HFFc6 (cell line): ENCODE measurements around the gene MAP2K5. TPM values are rescaled to one million over a fixed set of nuclear protein-coding genes. Genes with fewer than 3 reads are reported as not detected.

Experiments used
- DNase-seq: peaks from one replicate; pipeline ENCODE4 v3.0.0-alpha.2; 2018
- H3K27ac Mint-ChIP-seq: 2 replicates; pipeline ENCODE4 v1.8.0; 2020; ENCODE audit warnings: mild to moderate bottlenecking, mixed read lengths
- H3K27me3 Mint-ChIP-seq: 2 replicates; pipeline ENCODE4 v1.8.0; 2021; ENCODE audit warnings: mild to moderate bottlenecking, moderate library complexity, mixed read lengths; ENCODE audit not compliant: insufficient read depth
- H3K36me3 Mint-ChIP-seq: 2 replicates; pipeline ENCODE4 v1.8.0; 2021; ENCODE audit warnings: low read depth, mixed read lengths
- H3K4me1 Mint-ChIP-seq: 2 replicates; pipeline ENCODE4 v1.8.0; 2020; ENCODE audit warnings: low read depth, mixed read lengths
- H3K4me3 Mint-ChIP-seq: 2 replicates; pipeline ENCODE4 v1.8.0; 2020; ENCODE audit warnings: mild to moderate bottlenecking, moderate library complexity, mixed read lengths
- H3K9me3 Mint-ChIP-seq: 2 replicates; pipeline ENCODE4 v1.8.0; 2020; ENCODE audit warnings: mild to moderate bottlenecking, mixed read lengths
- total RNA-seq, 6 experiments: library from RNA; stranded (reverse); fragmentation: NEBNext Ultra II Directional; extraction: Animal tissue kit (Norgen Biotek cat#: 25700); gene quantifications; 2 replicates in 1 of 6; 3 replicates in 5 of 6; pipeline ENCODE4 v1.2.3, GENCODE V29; 2021
- TF ChIP-seq, protein P1 (sequence below): fragments of 200-600 bp; sonication (generic); IDR thresholded peaks from 2 replicates; pipeline ENCODE4 v1.5.0; 2021; ENCODE audit warnings: antibody characterized with exemption, mild to moderate bottlenecking

Gene MAP2K5
- total RNA-seq, 6 experiments from 2014 or later: 10.2 to 14.3 (median 13.3) TPM

DNA sequence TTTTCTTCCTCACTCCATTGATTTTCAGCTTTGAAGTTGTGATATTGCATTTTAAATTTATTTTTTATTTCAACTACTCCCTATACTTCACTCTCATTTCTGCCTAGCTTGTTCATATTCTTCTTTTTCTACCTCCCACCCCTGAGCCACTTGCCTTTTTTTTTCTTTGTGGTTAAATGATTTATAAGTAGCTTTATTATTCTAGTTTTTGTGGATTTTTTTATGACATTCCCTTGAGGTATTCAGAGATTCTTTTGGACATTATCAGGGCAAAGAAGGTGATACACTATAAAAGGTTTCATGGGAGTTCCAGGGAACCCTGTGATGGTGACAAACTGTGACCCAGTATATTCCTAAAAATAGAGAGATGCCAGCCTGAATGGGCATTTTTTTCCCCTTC lies 18.3 kb upstream of the MAP2K5 start:
- H3K9me3 Mint-ChIP-seq: no peaks in the 10 kb centered on the region
- peak overlapping the region; percentile 5; the same call in 1 of the 2 replicates for H3K27ac Mint-ChIP-seq
- TF ChIP-seq, protein P1, sequence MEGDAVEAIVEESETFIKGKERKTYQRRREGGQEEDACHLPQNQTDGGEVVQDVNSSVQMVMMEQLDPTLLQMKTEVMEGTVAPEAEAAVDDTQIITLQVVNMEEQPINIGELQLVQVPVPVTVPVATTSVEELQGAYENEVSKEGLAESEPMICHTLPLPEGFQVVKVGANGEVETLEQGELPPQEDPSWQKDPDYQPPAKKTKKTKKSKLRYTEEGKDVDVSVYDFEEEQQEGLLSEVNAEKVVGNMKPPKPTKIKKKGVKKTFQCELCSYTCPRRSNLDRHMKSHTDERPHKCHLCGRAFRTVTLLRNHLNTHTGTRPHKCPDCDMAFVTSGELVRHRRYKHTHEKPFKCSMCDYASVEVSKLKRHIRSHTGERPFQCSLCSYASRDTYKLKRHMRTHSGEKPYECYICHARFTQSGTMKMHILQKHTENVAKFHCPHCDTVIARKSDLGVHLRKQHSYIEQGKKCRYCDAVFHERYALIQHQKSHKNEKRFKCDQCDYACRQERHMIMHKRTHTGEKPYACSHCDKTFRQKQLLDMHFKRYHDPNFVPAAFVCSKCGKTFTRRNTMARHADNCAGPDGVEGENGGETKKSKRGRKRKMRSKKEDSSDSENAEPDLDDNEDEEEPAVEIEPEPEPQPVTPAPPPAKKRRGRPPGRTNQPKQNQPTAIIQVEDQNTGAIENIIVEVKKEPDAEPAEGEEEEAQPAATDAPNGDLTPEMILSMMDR: no peak
- H3K4me1 Mint-ChIP-seq: peaks cover 43% of the 10 kb centered on the region
- H3K4me3 Mint-ChIP-seq: peak overlapping the region; percentile 47
- H3K36me3 Mint-ChIP-seq: peaks cover 26% of the 10 kb centered on the region
- H3K27me3 Mint-ChIP-seq: no peaks in the 10 kb centered on the region
- DNase-seq: no peak

DNA sequence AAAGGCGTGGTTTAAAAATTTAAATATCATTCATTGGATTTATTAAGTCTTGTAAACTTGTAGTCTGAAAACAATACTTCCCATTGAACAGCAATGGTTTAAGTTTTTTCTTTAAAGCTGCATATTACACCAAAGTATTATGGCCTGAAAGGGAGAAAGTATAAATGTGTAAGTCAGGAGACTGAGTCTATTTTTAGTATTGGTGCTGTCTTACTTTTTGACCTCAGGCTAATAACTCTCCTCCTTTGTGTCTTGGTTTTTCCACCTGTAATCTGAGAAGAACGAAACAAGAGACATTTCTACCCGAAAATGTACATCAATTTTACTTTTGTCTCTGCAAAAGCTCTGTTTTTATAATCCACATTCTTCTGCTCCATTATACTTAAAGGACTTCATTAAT lies 14.0 kb upstream of the MAP2K5 start:
- no peaks in the 10 kb centered on the region for H3K27me3 Mint-ChIP-seq
- TF ChIP-seq, protein P1: no peak
- H3K4me3 Mint-ChIP-seq: no peak overlapping the region
- H3K4me1 Mint-ChIP-seq: peaks cover 43% of the 10 kb centered on the region
- no peak overlapping the region for H3K27ac Mint-ChIP-seq
- peaks cover 29% of the 10 kb centered on the region for H3K36me3 Mint-ChIP-seq
- DNase-seq: no peak
- no peaks in the 10 kb centered on the region for H3K9me3 Mint-ChIP-seq

DNA sequence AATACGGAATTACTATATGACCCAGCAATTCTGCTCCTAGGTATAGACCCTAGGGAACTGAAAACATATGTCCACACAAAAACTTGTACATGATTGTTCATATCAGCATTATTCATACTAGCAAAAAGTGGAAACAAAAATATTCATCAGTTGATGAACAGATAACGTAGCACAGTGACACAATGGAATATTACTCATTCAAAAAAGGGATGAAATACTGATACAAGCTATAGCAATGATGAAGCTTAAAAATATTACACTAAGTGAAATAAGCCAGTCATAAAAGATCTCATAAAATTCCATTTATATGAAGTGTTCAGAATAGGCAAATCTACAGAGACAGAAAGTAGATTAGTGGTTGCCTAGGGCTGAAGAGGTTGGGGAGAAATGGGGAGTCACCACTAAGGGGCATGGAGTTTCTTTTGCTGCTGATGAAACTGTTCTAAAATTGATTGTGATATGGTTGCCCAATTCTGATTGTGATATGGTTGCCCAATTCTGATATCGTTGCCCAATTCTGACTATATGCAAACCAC lies 11.1 kb upstream of the MAP2K5 start:
- H3K4me1 Mint-ChIP-seq: peaks cover 30% of the 10 kb centered on the region
- H3K9me3 Mint-ChIP-seq: no peaks in the 10 kb centered on the region
- DNase-seq: peak; percentile 88
- H3K27ac Mint-ChIP-seq: peak overlapping the region; percentile 89
- TF ChIP-seq, protein P1: no peak
- peaks cover 29% of the 10 kb centered on the region for H3K36me3 Mint-ChIP-seq
- peak overlapping the region; percentile 72 for H3K4me3 Mint-ChIP-seq
- no peaks in the 10 kb centered on the region for H3K27me3 Mint-ChIP-seq

DNA sequence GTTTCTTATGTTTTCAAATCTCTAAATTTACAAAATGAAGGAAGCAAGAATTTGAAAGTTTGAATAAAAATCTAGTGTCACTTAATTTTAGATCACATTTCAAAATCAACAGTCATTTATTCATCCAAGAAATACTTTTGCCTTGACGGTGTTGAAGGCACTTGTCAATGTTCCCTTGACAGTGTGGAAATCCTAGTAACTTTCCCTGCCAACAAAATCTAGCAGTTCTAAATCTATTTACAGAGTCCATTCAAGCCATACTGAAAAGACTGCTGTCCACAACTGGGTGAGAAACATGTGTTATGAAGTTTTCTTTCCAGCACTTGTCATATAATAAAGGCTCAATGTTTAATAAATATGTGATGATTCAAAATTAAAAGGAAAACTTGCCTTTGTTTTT lies 8.6 kb upstream of the MAP2K5 start:
- TF ChIP-seq, protein P1: no peak
- DNase-seq: no peak
- Mint-ChIP-seq H3K27ac (no peak overlapping the region), H3K9me3 (no peaks in the 10 kb centered on the region), H3K36me3 (peaks cover 7% of the 10 kb centered on the region), H3K4me1 (peaks cover 18% of the 10 kb centered on the region), H3K4me3 (no peak overlapping the region), H3K27me3 (peaks cover 2% of the 10 kb centered on the region; the same call in 1 of the 2 replicates)

DNA sequence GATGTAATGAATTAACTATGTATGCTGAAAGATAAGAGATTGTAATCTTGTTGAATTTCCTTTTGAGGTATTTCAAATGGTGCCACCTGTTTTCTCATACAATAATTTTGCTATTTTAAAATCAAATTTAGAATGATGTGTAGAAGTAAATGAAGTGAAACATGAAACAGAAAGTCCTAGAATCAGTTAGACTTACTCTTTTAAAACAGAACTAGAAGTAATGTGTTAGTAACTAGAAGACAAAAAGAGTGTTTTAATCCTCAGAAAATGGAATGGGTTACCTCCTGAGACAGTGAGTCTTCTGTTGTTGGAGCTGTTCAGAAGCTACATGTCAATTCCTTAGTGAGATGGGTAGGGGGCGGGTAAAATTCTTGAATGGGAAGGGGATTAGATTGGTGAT lies 8.1 kb upstream of the MAP2K5 start:
- Mint-ChIP-seq H3K36me3 (peaks cover 7% of the 10 kb centered on the region), H3K27ac (no peak overlapping the region), H3K9me3 (no peaks in the 10 kb centered on the region), H3K4me3 (no peak overlapping the region), H3K27me3 (peaks cover 2% of the 10 kb centered on the region; the same call in 1 of the 2 replicates), H3K4me1 (peaks cover 19% of the 10 kb centered on the region)
- TF ChIP-seq, protein P1: no peak
- DNase-seq: no peak
